Neuronal stem cell (in vitro differentiated cells): ENCODE data around the gene HTR6.
"Not testable (repeated sequence)": the region's sequence is repeated elsewhere in the genome, so short reads cannot be mapped to it uniquely, and the experiment has no call there.

Source experiments
- DNase-seq: peaks from one replicate; pipeline ENCODE4 v3.0.0-alpha.2; 2013; ENCODE audit warnings: low spot score
- H2AFZ ChIP-seq: one replicate; pipeline ENCODE4 v1.6.1; 2013; ENCODE audit warnings: mild to moderate bottlenecking, low read length, inconsistent platforms
- H2AK5ac ChIP-seq: 2 replicates; pipeline ENCODE4 v1.6.1; 2013; ENCODE audit warnings: low read depth, mild to moderate bottlenecking, inconsistent platforms, low read length, moderate library complexity, mixed read lengths
- H2BK120ac ChIP-seq: 2 replicates; pipeline ENCODE4 v1.6.1; 2013; ENCODE audit warnings: low read depth, mild to moderate bottlenecking, inconsistent platforms, low read length, moderate library complexity, mixed read lengths
- H2BK12ac ChIP-seq: one replicate; pipeline ENCODE4 v1.6.1; 2013; ENCODE audit warnings: low read length, inconsistent platforms
- H2BK15ac ChIP-seq: 2 replicates; pipeline ENCODE4 v1.6.1; 2013; ENCODE audit warnings: mild to moderate bottlenecking, low read length, inconsistent platforms, mixed read lengths
- H2BK5ac ChIP-seq: one replicate; pipeline ENCODE4 v1.6.1; 2013; ENCODE audit warnings: inconsistent platforms, mild to moderate bottlenecking, low read length, moderate library complexity
- H3K14ac ChIP-seq: one replicate; pipeline ENCODE4 v1.6.1; 2013; ENCODE audit warnings: low read length, inconsistent platforms
- H3K18ac ChIP-seq: 2 replicates; pipeline ENCODE4 v1.6.1; 2013; ENCODE audit warnings: low read length, inconsistent platforms
- H3K23ac ChIP-seq: 2 replicates; pipeline ENCODE4 v1.6.1; 2013; ENCODE audit warnings: low read depth, mild to moderate bottlenecking, mixed read lengths, low read length, inconsistent platforms; ENCODE audit not compliant: poor library complexity
- H3K27ac ChIP-seq: replicated peaks from 3 replicates; pipeline ENCODE4 v1.5.1; 2013; ENCODE audit warnings: low read length, inconsistent platforms
- H3K27me3 ChIP-seq, 3 experiments: 2 replicates each; pipeline ENCODE4 v1.6.1; 2013; ENCODE audit warnings: low read length in 3 of 3, mild to moderate bottlenecking in 2 of 3, inconsistent platforms in 1 of 3, low read depth in 1 of 3, mixed read lengths in 1 of 3, moderate library complexity in 1 of 3; ENCODE audit not compliant: control insufficient read depth in 3 of 3, insufficient read depth in 3 of 3
- H3K36me3 ChIP-seq, 2 donors: replicated peaks in 1 of 2; 2 replicates each; pipeline ENCODE4 v1.6.1; 2013; ENCODE audit warnings: low read length in 2 of 2; ENCODE audit not compliant: control insufficient read depth in 2 of 2, insufficient read depth in 2 of 2
- H3K4ac ChIP-seq: 2 replicates; pipeline ENCODE4 v1.6.1; 2013; ENCODE audit warnings: inconsistent platforms, mild to moderate bottlenecking, low read length, moderate library complexity
- H3K4me1 ChIP-seq, 2 donors: 1 replicate in 1 of 2; 2 replicates in 1 of 2; pipeline ENCODE4 v1.6.1; 2013; ENCODE audit warnings: low read length in 2 of 2, low read depth in 1 of 2; ENCODE audit not compliant: control insufficient read depth in 2 of 2, insufficient read depth in 1 of 2
- H3K4me2 ChIP-seq: one replicate; pipeline ENCODE4 v1.6.1; 2013; ENCODE audit warnings: mild to moderate bottlenecking, low read length, inconsistent platforms; ENCODE audit not compliant: insufficient read depth, poor library complexity, severe bottlenecking
- H3K4me3 ChIP-seq, 2 donors: 2 replicates each; pipeline ENCODE4 v1.5.1; 2013; ENCODE audit warnings: low read length in 2 of 2, mild to moderate bottlenecking in 2 of 2, inconsistent platforms in 1 of 2, moderate library complexity in 1 of 2
- H3K79me1 ChIP-seq: one replicate; pipeline ENCODE4 v1.6.1; 2013; ENCODE audit warnings: low read depth, mild to moderate bottlenecking, inconsistent platforms, low read length, moderate library complexity
- H3K9ac ChIP-seq: one replicate; pipeline ENCODE4 v1.6.1; 2013; ENCODE audit warnings: mild to moderate bottlenecking, low read depth, low read length, inconsistent platforms; ENCODE audit not compliant: poor library complexity
- H3K9me3 ChIP-seq, 2 donors: replicated peaks in 1 of 2; 2 replicates each; pipeline versions ENCODE3 to v1.6.1; 2013; ENCODE audit warnings: low read length in 2 of 2, mild to moderate bottlenecking in 2 of 2, inconsistent platforms in 1 of 2, low read depth in 1 of 2, mixed read lengths in 1 of 2, moderate library complexity in 1 of 2; ENCODE audit not compliant: control insufficient read depth in 2 of 2, insufficient read depth in 1 of 2
- H4K8ac ChIP-seq: one replicate; pipeline ENCODE4 v1.6.1; 2013; ENCODE audit warnings: low read depth, mild to moderate bottlenecking, inconsistent platforms, low read length, moderate library complexity
- H4K91ac ChIP-seq: one replicate; pipeline ENCODE4 v1.6.1; 2013; ENCODE audit warnings: low read length, low read depth, mild to moderate bottlenecking, inconsistent platforms; ENCODE audit not compliant: poor library complexity
- WGBS, 2 donors: extraction: QIAGEN DNeasy Blood & Tissue Kit; methylation state at CpG; one replicate each; pipeline ENCODE4 v1.1.7; 2013; ENCODE audit warnings: missing lambda C conversion rate in 2 of 2, mixed read lengths in 1 of 2; ENCODE audit not compliant: insufficient read length in 2 of 2, insufficient replicate concordance in 1 of 2; ENCODE audit errors: extremely low coverage in 2 of 2; 5-methylcytosine and 5-hydroxymethylcytosine counted together

The HTR6 gene

DNA sequence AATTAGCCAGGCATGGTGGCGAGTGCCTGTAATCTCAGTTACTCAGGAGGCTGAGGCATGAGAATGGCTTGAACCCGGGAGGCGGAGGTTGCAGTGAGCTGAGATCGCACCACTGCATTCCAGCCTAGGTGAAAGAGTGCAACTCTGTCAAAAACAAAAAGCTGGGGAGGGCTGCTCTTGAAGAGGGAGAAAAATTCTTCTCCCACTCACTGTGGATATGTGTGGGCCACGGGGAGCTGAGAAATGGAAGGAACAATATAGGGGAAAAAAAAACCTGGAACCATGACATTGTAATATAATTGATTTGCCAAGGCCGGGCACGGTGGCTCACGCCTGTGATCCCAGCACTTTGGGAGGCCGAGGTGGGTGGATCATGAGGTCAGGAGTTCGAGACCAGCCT, 27.9 kb upstream of the HTR6 start:
- H4K91ac ChIP-seq, H2BK5ac ChIP-seq, H3K4me2 ChIP-seq, H2BK15ac ChIP-seq, H2BK120ac ChIP-seq, H3K4me3 ChIP-seq, H3K79me1 ChIP-seq, H3K14ac ChIP-seq, H3K4ac ChIP-seq, H3K9me3 ChIP-seq, H3K27ac ChIP-seq, H4K8ac ChIP-seq, H3K23ac ChIP-seq, H3K36me3 ChIP-seq, H3K9ac ChIP-seq, H2AK5ac ChIP-seq, DNase-seq, H2AFZ ChIP-seq, H3K4me1 ChIP-seq, H2BK12ac ChIP-seq, H3K18ac ChIP-seq: not testable (repeated sequence)
- peaks cover 0 to 10% (median 8%) of the 10 kb centered on the region in 3 experiments for H3K27me3 ChIP-seq
- no CpG with 5 or more reads among the region's 10 CpGs for WGBS, 2 donors

DNA sequence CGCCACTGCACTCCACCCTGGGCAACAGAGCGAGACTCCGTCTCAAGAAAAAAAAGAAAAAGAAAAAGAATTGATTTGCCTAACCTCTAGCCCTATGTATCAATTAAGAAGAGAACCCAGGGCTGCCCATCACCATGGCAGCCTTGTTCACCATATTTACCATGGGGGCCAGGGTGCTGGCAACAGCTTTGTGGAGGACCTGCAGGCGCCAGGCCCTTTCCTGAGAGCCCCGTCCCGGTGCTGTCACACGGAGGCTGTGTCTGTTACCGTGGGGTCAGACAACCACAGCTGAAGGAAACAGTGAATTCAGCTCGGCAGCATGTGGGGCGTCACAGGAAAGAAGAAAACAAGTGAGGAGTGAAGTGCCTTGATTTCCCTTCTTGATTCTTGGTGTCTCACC, 27.1 kb upstream of the HTR6 start:
- Histone ChIP-seq H3K23ac (no peak overlapping the region), H3K9me3 (no peaks in the 10 kb centered on the region), H3K36me3 (no peaks in the 10 kb centered on the region), H3K4me3 (no peak overlapping the region), H2BK5ac (no peak overlapping the region), H3K79me1 (no peaks in the 10 kb centered on the region), H2BK120ac (no peak overlapping the region), H3K4ac (no peak overlapping the region), H2AFZ (no peak overlapping the region), H3K27me3 (peaks cover 0 to 16% (median 10%) of the 10 kb centered on the region in 3 experiments), H2AK5ac (no peak overlapping the region), H4K8ac (no peak overlapping the region), H3K27ac (no peak overlapping the region), H3K4me1 (peaks cover 6 to 8% of the 10 kb centered on the region in 2 donors), H2BK12ac (no peak overlapping the region), H2BK15ac (no peak overlapping the region), H3K9ac (no peak overlapping the region), H3K14ac (no peak overlapping the region), H4K91ac (no peak overlapping the region), H3K4me2 (no peak overlapping the region), H3K18ac (peak overlapping the region; percentile 21)
- no peak for DNase-seq
- no CpG with 5 or more reads among the region's 10 CpGs for WGBS, 2 donors

DNA sequence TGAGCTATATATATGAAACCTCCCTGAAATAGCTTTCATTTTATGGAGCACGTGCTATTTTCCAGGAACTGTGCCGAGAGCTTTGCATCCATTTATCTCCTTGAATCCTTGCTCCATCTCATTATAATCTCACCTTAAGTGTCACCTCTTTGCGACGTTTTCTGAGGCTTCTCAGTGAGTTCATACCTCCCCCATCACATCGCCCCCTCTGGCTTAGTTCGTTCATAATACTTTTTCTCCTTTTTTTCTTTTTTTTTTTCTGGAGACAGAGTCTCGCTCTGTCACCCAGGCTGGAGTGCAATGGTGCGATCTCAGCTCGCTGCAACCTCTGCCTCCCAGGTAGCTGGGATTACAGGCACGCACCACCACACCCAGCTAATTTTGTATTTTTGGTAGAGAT, 25.4 kb upstream of the HTR6 start:
- WGBS, 2 donors, result no CpG with 5 or more reads among the region's 10 CpGs
- not testable (repeated sequence) for H4K8ac ChIP-seq

DNA sequence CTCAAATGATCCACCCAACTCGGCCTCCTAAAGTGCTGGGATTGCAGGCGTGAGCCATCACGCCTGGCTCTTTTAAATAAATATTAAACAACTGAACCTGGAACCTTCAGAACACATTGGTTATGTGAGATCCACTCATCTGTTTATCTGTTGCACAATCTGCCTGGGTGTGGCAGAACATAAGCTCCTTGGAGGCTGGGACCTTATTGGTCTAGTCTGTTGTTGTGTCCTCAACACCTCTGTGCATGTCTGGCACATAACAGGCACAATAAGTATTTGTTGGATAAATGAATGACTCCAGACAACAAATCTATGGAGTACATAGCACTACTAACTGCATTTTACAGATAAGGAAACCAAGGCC, 24.7 kb upstream of the HTR6 start:
- Histone ChIP-seq H2BK5ac (no peak overlapping the region), H4K91ac (no peak overlapping the region), H2BK120ac (no peak overlapping the region), H3K23ac (no peak overlapping the region), H3K79me1 (no peaks in the 10 kb centered on the region), H4K8ac (no peak overlapping the region), H3K4ac (no peak overlapping the region), H3K27me3 (peaks cover 3 to 35% (median 31%) of the 10 kb centered on the region in 3 experiments), H3K4me3 (no peak overlapping the region), H2AFZ (no peak overlapping the region), H2BK12ac (no peak overlapping the region), H3K27ac (no peak overlapping the region), H2BK15ac (no peak overlapping the region), H3K4me2 (no peak overlapping the region), H2AK5ac (no peak overlapping the region), H3K14ac (no peak overlapping the region), H3K9me3 (no peaks in the 10 kb centered on the region), H3K9ac (no peak overlapping the region), H3K4me1 (peaks cover 8 to 9% of the 10 kb centered on the region in 2 donors), H3K36me3 (no peaks in the 10 kb centered on the region), H3K18ac (no peak overlapping the region)
- DNase-seq, result no peak
- WGBS, 2 donors, result no CpG with 5 or more reads among the region's 3 CpGs

More for the DNA sequence above, 25.4 kb upstream of the HTR6 start:
- H4K91ac ChIP-seq, H2BK15ac ChIP-seq, H3K18ac ChIP-seq, H3K23ac ChIP-seq, H3K79me1 ChIP-seq, H3K14ac ChIP-seq, H2BK5ac ChIP-seq, H2BK12ac ChIP-seq, H3K27ac ChIP-seq, H3K4me2 ChIP-seq, H3K4me1 ChIP-seq, H3K9me3 ChIP-seq, H3K36me3 ChIP-seq, H3K4ac ChIP-seq, H2AK5ac ChIP-seq, H2BK120ac ChIP-seq, DNase-seq, H3K4me3 ChIP-seq, H3K9ac ChIP-seq, H2AFZ ChIP-seq: not testable (repeated sequence)
- peaks cover 3 to 30% (median 25%) of the 10 kb centered on the region in 3 experiments for H3K27me3 ChIP-seq
